HG03571 (cell line): Measurements from ENCODE around the gene MYH14.
"Not testable (repeated sequence)": the region's sequence is repeated elsewhere in the genome, so short reads cannot be mapped to it uniquely, and the experiment has no call there.

Source experiments
- ATAC-seq: cut with Tn5 transposase; IDR thresholded peaks from one replicate; pipeline ENCODE4 v1.9.1; 2021; ENCODE audit not compliant: unreplicated experiment

MYH14 gene

DNA sequence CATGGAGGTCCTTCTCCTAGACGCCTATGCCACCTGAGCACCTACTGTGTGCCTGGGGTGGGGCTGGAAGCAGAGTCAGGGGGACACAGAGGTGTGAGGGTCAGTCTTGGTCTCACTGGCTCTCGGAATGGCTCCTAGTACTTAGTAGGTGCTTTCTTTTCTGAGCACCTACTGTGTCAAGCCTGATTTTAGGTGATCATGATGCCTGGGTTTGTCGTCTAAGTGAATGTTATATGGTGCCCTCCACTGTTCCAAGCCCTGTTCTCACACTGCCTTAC is 20.0 kb downstream of the MYH14 start:
- no peak for ATAC-seq

DNA sequence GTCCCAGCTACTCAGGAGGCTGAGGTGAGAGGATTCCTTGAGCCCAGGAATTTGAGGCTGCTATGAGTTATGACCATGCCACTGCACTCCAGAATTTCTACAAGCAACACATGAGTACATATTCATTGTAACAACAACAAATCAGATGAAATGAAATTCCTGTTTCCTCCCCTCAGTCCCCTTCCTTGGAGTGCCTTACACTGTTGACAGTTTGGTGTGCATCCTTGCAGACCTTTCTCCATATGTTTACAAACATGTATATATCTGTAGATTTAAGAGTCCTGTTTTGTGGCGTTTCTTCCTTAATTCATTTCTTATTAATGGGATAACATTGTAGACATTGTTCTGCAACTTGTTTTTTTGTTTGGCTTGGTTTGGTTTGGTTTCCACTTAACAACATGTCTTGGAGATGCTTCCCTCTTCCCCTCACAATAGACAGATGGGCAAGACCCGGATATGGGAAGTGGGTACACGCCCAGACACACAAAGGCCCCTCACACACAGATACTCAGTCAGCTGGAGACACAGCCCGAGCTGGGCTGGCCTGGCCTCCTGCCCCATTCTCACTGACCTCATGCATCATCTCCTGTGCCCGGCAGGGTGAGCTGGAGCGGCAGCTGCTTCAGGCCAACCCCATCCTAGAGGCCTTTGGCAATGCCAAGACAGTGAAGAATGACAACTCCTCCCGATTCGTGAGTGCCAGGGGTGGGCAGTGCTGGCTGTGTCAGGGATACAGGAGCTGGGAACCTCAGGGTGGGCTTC is 21.7 kb downstream of the MYH14 start:
- no peak for ATAC-seq

DNA sequence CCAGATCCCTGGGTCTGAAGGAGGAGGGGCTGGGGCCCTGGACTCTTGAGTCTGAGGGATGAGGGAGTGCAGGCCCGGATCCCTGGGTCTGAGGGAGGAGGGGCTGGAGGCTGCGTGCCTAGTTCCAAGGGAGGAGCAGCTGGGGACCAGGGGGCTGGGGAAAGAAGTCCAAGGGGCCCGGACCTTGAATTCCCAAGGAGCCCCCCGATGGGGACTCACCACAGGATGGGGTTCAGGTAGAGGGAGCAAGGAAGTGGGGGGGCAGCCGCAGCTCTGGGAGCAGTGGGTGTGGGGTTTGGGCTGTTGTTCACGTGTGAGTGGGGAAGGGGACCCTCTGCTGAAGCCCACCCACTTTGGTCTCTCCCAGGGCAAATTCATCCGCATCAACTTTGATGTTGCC is 23.1 kb downstream of the MYH14 start:
- no peak for ATAC-seq

DNA sequence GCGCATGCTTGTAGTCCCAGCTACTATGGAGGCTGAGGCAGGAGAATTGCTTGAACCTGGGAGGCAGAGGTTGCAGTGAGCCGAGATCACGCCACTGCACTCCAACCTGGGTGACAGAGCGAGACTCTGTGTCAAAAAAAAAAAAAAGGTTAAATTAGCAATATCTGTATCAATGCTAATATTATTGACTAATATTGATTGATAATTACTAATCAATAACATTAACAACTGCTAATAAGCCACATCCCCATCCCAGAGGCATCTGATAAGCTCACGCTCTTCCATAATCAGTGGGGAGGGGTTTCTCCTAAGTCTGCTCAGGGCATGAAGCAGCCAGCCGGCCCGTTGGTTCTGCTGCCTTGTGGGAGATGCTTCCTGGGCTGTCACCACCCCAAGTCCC is 24.7 kb downstream of the MYH14 start:
- ATAC-seq: not testable (repeated sequence)

DNA sequence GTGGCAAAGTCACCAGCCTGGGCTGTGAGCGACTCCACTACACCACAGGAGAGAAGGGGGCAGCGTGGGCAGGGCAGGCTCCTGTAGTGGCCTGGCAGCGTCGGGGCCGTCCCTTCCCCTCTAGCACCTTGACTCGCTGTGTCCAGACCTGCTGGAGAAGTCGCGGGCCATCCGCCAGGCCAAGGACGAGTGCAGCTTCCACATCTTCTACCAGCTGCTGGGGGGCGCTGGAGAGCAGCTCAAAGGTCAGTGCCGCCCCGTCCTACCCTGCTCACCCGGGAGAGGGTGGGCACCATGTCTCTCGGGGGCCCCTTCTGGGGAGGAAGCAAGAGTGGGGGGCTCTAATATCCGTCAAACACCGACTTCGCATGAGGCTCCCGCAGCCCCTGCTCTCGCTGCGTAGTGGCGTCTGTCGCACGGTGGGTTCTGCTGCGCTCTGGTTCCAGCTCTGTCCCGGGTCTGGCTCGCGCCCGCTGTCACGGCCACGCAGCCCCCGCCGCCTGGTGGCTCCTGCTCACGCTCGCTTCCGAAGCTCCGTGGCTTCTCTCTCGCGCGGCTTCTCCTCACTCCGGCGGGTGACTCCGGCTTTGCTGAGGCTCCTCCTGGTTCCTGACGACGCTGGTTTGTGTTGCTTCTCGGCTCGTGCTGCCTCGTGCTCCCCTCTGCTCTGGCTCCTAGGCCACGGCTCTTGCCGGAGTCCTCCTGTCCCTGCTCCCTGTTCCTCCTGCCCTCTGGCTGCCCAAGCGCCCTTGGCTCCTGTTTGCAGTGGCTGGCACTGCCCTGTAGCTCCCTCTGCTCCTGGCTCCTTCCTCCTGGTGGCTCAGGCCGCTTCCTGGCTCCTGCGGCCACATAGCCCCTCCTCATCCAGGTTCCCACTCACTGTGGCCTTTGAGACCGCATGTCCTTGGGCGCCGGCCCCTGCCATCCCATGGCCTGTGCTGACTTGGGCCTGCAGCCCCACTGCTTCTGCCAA is 27.2 kb downstream of the MYH14 start:
- ATAC-seq: no peak

DNA sequence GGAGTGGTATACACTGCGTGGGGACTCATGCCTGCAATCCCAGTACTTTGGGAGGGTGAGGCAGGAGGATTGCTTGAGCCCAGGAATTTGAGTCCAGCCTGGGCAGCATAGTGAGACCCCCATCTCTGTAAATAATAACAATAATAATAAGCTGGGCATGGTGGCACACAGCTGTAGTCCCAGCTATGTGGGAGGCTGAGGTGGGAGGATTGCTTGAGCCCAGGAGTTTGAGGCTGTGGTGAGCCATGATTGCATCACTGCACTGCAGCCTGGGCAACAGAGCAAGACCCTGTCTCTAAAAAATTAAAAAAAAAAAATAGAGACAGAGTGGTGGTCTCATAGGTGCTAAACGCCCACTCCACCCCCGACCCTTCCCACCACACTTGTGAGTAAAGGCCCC is 28.0 kb downstream of the MYH14 start:
- not testable (repeated sequence) for ATAC-seq

DNA sequence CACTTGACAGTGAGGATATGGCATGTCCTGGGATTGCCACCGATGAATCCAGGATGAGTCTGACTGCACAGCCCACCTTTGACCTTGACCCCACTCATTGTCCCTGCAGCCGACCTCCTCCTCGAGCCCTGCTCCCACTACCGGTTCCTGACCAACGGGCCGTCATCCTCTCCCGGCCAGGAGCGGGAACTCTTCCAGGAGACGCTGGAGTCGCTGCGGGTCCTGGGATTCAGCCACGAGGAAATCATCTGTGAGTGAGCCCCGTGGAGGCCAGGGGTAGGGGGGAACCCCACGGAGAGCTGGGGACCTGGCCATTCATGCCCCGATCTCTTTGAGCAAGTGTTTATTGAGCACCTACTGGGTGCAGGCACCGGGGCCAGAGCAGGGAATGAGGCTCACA is 28.4 kb downstream of the MYH14 start:
- no peak for ATAC-seq

DNA sequence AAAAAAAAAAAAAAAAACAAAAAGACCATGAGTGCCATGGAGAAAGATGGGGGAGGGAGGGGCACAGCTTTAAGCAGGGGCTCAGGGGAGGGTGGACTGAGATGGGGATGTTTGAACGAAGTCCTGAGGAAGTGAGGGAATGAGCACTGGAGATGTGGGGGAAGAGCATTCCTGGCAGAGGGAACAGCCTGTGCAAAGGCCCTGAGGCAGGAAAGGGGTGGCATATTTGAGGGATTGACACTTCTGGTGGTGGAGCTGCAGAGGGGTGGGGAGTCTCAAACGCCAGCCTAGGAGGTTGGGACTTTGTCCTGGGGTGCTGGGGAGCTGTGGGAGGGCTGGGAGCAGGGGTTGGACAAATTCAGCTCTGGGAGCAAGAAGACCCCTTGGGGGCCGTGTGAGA is 29.2 kb downstream of the MYH14 start:
- ATAC-seq: no peak

DNA sequence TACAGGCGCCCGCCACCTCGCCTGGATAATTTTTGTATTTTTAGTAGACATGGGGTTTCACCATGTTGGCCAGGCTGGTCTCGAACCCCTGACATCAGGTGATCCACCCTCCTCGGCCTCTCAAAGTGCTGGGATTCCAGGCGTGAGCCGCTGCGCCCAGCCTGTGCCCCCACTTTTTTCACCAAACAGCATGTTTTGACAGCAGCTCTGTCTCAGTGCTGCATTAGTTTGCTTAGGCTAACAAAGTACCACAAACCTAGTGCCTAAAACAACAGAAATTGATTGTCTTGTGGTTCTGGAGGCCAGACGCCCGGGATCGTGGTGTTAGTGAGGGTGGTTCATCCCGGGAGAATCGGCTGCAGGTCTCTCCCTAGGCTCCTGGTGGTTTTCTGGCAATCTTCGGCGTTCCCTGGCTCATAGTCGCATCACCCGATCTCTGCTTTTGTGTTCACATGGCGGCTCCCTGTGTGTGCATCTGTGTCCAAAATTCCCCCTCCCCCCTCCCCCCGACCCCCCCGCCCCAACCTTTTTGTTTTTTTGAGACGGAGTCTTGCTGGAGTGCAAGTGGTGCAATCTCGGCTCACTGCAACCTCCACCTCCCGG is 30.0 kb downstream of the MYH14 start:
- ATAC-seq: no peak

DNA sequence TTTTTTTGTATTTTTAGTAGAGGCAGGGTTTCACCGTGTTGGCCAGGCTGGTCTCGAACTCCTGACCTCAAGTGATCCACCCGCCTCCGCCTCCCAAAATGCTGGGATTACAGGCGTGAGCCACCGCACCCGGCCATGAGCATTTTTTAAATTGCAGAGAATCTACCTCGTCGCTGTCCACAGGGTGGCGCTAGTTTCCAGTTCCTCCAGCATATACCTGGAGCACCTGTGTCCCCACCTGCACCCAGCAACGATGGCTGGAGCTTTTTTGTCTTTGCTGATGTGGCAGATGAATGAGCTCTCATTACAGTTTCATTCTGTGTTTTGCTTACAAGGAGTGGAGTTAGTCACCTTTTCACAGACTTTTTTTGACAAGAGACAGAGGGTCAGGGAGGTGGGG is 34.1 kb downstream of the MYH14 start:
- ATAC-seq: not testable (repeated sequence)

DNA sequence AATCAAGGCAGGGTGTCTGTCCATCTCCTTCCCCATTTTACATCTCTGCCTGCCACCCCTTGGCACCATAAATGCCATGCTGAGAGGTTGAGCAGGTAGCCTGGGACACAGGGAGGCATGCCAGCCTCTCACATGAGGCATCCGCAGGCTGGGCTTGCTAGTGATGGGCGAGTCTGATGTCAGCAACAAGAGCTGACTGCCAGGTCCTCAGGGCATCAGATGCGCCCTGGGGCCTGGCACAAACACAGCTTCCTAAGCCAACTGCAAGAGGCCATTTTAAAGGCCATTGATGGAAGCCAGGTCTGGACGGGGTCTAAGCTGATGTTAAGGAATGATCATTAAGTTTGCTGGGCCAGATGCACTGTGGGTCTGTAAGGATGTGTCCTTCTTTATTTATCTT is 34.6 kb downstream of the MYH14 start:
- no peak for ATAC-seq

DNA sequence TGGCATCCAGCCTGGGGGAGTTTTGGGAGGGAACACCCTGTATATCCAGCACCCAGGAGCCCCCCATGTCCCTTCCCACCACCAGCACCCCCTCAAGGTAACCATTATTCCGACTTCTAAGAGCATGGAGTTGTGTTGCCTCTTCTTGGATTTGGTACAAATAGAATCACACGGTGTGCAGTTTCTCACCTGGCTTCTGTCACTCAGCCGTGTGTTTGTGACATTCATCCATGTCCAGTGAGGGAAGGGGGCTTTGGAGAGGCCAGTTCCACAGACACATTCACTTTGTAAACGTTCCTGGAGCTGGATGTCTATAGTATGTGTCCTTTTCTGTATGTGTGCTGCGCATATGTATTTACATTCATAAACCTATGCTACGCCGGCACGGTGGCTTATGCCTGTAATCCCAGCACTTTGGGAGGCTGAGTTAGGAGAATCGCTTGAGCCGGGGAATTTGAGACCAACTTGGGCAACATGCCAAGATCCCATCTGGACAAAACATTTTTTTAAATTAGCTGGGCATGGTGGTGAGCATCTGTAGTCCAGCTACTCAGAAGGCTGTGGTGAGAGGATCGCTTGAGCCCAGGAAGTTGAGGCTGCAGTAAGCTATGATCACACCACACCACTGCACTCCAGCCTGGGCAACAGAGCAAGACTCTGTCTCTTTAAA is 36.6 kb downstream of the MYH14 start:
- no peak for ATAC-seq

DNA sequence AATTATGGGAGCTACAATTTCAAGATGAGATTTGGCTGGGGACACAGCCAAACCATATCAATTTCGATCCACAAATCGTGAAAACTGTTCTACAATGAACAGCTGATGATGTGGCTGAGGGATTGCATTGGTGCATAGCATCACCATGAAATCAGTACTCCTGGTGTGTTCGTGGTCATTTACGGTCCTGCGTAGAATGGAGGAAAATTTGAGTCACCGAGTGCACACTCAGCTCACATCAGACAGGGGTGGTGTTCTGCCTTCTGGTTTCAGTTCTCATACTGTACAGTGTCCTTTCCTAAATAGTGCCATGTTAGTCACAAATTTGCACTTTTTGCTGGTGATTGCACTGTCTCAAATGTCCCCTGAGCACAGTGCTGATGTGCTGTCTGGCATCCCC is 39.2 kb downstream of the MYH14 start:
- ATAC-seq: no peak

DNA sequence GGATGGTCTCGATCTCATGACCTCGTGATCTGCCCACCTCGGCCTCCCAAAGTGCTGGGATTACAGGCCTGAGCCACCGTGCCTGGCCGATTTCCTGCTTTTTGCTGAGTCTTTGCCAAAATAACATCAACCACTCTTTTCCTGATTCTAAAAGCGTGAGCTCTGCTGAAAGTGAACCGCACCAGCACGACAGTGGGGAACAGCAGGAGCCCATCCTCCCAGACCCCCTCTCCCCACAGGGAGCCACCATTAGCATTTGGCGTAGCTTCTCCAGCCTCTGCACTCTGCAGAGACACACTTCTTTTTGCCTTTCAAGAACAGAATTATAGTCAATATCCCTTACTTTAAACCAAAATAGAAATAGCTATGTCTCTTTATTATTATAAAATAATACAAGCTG is 41.3 kb downstream of the MYH14 start:
- ATAC-seq: no peak

DNA sequence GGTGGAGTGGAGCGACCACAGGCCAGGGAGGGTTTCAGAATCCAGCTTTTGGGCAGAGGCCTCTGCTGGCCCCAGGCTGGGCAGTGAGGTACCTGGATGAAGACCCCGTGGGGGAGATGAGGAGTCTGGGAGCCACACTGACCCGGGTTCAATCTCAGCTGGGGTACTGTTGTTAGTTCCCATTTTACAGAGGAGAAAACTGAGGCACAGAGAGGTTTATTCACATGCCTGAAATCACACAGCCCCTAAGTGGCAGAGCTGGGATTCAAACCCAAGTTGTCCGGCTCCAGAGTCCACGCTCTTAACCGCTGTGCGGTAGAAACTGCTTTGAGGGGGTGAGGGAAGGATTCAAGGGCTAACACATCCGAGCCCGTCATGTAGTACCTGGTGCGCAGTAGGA is 45.0 kb downstream of the MYH14 start:
- ATAC-seq: no peak

DNA sequence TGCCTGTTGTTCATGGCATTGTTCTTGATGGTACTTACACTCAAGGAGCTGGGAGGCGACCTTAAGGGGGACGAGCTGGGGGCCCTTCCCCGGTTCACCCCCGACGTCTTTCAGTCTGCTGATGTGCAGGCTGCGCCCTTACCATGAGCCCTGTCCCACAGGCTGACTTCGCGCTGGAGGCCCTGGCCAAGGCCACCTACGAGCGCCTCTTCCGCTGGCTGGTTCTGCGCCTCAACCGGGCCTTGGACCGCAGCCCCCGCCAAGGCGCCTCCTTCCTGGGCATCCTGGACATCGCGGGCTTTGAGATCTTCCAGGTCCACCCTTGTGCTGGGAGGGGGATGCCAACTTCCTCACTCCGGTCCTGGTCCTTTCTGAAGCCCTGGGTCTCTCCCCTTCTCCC is 45.4 kb downstream of the MYH14 start:
- no peak for ATAC-seq

DNA sequence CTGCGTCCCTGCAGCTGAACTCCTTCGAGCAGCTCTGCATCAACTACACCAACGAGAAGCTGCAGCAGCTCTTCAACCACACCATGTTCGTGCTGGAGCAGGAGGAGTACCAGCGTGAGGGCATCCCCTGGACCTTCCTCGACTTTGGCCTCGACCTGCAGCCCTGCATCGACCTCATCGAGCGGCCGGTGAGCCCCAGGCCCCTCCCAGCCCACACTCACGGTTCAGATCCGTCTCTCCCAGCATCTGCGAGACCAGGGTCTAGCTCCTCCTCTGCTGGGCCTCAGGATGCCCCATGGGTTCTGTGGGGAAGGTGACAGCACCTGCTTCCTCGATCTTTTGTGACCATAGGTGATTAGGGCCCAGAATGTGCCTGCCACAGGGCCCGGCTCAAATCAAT is 46.2 kb downstream of the MYH14 start:
- no peak for ATAC-seq

DNA sequence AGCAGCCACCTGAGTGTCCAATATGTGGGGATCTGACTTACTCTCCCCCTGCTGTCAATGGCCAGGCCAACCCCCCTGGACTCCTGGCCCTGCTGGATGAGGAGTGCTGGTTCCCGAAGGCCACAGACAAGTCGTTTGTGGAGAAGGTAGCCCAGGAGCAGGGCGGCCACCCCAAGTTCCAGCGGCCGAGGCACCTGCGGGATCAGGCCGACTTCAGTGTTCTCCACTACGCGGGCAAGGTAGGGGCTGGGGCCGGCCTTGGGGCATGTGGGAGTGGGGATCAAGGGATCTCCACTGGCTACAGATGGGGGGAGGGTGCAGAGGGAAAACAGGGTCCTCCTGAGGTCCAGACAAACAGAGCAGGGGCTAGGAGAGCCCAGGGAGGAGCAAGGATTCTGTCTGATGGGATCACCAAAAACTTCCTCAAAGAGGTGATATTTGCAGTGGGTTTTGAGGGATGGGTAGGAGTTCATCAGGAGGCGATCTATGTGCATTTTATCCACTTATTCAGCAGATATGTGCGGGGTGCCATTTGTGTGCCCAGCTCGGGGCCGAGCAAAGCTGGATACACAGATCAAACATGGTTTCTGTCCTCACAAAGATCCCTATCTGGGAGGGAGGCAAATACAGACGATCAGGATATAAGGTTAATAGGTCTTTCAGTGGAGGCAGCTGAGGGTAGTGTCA is 47.2 kb downstream of the MYH14 start:
- ATAC-seq: no peak

DNA sequence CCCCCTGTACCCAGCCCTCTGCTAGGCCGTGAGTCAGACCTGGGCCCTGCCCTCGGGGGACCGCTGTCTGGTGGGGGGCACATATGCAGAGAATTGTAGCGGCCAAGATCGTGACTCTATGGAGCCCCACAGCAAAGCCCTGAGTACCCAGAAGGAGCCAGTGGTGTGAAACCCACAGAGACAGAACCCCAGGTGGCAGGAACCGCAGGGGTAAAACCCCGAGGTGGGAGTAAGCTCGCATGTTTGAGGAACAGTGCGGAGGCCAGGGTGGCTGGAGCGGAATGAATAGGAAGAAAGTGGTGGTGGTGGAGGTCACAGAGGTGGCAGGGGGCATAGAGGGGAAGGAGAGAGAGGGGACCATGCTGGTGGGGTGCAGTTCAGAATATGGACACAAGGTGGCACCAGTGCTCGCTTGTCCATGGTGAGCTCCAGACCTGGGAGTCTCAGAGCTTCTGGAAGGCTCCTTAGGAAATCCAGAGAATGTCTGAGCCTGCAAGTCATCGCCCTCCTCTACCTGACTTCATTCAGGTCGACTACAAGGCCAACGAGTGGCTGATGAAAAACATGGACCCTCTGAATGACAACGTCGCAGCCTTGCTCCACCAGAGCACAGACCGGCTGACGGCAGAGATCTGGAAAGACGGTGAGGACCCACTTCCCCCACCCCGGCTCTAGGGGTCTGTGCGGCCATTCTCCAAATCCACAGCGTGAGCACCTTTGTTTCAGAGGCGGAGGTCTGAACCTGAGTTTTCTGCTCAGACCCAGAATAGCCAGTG is 48.9 kb downstream of the MYH14 start:
- ATAC-seq: no peak

DNA sequence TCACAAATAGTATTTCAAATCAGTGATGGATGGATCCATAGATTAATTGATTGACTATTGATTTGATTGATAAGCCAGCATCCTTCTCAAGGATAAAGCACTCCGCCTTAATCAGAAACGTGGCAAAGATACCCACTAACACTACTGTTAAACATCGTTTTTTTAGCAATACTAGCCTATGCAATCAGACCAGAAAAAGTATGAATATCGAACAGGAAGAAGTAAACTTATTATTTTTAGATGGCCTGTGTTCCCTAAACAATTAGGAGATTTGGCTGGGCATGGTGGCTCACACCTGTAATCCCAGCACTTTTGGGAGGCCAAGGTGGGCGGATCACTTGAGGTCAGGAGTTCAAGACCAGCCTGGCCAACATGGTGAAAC is 49.5 kb downstream of the MYH14 start:
- no peak for ATAC-seq
